AG09319 (cell line): ENCODE results near the gene HCAR1.
"Not testable (repeated sequence)": the region's sequence is repeated elsewhere in the genome, so short reads cannot be mapped to it uniquely, and the experiment has no call there.

ENCODE experiments used
- DNase-seq: peaks from one replicate; pipeline ENCODE4 v3.0.0-alpha.2; 2010; ENCODE audit warnings: low read depth; ENCODE audit errors: extremely low read depth
- CTCF ChIP-seq: IDR thresholded peaks from 2 replicates; pipeline ENCODE4 v1.5.1; 2011; ENCODE audit warnings: low read depth, mild to moderate bottlenecking, inconsistent platforms, low read length, moderate library complexity

The HCAR1 gene

GRCh38 chr12:122726080-122726558, 4.5 kb downstream of the HCAR1 start:
- no peak for TF ChIP-seq CTCF
- DNase-seq: no peak

GRCh38 chr12:122725452-122726079, 5.1 kb downstream of the HCAR1 start:
- TF ChIP-seq CTCF: no peak
- no peak for DNase-seq

GRCh38 chr12:122724641-122725243, 5.9 kb downstream of the HCAR1 start:
- DNase-seq: no peak
- no peak for TF ChIP-seq CTCF

GRCh38 chr12:122722387-122722786, 8.3 kb downstream of the HCAR1 start:
- TF ChIP-seq CTCF: no peak
- no peak for DNase-seq

- TF ChIP-seq CTCF: no peak
- DNase-seq: no peak
These were observed 9.5 kb downstream of the HCAR1 start for GRCh38 chr12:122721057-122721545.

- DNase-seq: not testable (repeated sequence)
These were observed 14.0 kb downstream of the HCAR1 start, which contains the start of gene HCAR3 for GRCh38 chr12:122716658-122717057. TSS of gene HCAR3 (minus strand) at chr12:122716811. CDS start at chr12:122716737, 74 bp downstream.

GRCh38 chr12:122715211-122715610, 15.4 kb downstream of the HCAR1 start:
- DNase-seq: not testable (repeated sequence)

- not testable (repeated sequence) for DNase-seq
These were observed 17.0 kb downstream of the HCAR1 start for GRCh38 chr12:122713491-122714188.

GRCh38 chr12:122711266-122711665, 19.4 kb downstream of the HCAR1 start:
- not testable (repeated sequence) for DNase-seq

GRCh38 chr12:122710341-122710740, 20.3 kb downstream of the HCAR1 start:
- not testable (repeated sequence) for DNase-seq

GRCh38 chr12:122709287-122709686, 21.4 kb downstream of the HCAR1 start:
- not testable (repeated sequence) for DNase-seq

GRCh38 chr12:122703841-122704240, 26.8 kb downstream of the HCAR1 start:
- not testable (repeated sequence) for DNase-seq

- not testable (repeated sequence) for DNase-seq
These were observed 27.6 kb downstream of the HCAR1 start, which contains the start of gene HCAR2 for GRCh38 chr12:122702890-122703611. TSS of gene HCAR2 (minus strand) at chr12:122703357. CDS start at chr12:122703283, 74 bp downstream.
